Activated B cell treated with CpG ODN at 0.5 μM for 24 hours (primary cell): Measurements from ENCODE around the gene ZNHIT2. TPM values are rescaled to one million over a fixed set of nuclear protein-coding genes. Genes with fewer than 3 reads are reported as not detected.

Experiments used
- ATAC-seq: fragments of 200-7000 bp; cut with Tn5 transposase; one replicate; pipeline ENCODE4 v1.10.0; 2021; ENCODE audit warnings: low read depth, mild to moderate bottlenecking, moderate library complexity
- CTCF ChIA-PET: fragments of 350-600 bp; sonication (Branson Sonifier 250); formaldehyde crosslinking; loops from one replicate; lab custom pipeline; 2021; ENCODE audit warnings: antibody characterized with exemption; lab: Charles Lee
- POLR2A ChIA-PET: fragments of 350-600 bp; sonication (Branson Sonifier 250); formaldehyde crosslinking; loops from one replicate; lab custom pipeline; 2021; ENCODE audit warnings: antibody characterized with exemption; lab: Charles Lee
- DNase-seq: peaks from one replicate; pipeline ENCODE4 v3.0.0; 2022
- H3K27ac Mint-ChIP-seq: one replicate; pipeline ENCODE4 v1.8.0; 2020; ENCODE audit warnings: mixed read lengths
- H3K27me3 Mint-ChIP-seq: one replicate; pipeline ENCODE4 v1.8.0; 2021; ENCODE audit warnings: mixed read lengths
- H3K36me3 Mint-ChIP-seq: one replicate; pipeline ENCODE4 v1.8.0; 2021; ENCODE audit warnings: low read depth, mixed read lengths
- H3K4me1 Mint-ChIP-seq: one replicate; pipeline ENCODE4 v1.8.0; 2021; ENCODE audit warnings: mixed read lengths
- H3K4me3 Mint-ChIP-seq: one replicate; pipeline ENCODE4 v1.8.0; 2020; ENCODE audit warnings: mild to moderate bottlenecking, mixed read lengths
- H3K9me3 Mint-ChIP-seq: one replicate; pipeline ENCODE4 v1.8.0; 2020; ENCODE audit warnings: mixed read lengths
- CTCF ChIP-seq: fragments of 200-600 bp; IDR thresholded peaks from one replicate; pipeline ENCODE4 v1.8.0; 2022; ENCODE audit warnings: antibody characterized with exemption, mild to moderate bottlenecking
- intact Hi-C: fragments of 100-400 bp; cut with micrococcal nuclease; formaldehyde crosslinking; loops from one replicate; pipeline ENCODE4 v1.15.1; 2024
- total RNA-seq: library from RNA; stranded (reverse); gene quantifications from 2 replicates; pipeline ENCODE4 v1.2.3, GENCODE V29; 2022

The ZNHIT2 gene
- total RNA-seq, 1 donor from 2014 or later, result 13.4 TPM

DNA sequence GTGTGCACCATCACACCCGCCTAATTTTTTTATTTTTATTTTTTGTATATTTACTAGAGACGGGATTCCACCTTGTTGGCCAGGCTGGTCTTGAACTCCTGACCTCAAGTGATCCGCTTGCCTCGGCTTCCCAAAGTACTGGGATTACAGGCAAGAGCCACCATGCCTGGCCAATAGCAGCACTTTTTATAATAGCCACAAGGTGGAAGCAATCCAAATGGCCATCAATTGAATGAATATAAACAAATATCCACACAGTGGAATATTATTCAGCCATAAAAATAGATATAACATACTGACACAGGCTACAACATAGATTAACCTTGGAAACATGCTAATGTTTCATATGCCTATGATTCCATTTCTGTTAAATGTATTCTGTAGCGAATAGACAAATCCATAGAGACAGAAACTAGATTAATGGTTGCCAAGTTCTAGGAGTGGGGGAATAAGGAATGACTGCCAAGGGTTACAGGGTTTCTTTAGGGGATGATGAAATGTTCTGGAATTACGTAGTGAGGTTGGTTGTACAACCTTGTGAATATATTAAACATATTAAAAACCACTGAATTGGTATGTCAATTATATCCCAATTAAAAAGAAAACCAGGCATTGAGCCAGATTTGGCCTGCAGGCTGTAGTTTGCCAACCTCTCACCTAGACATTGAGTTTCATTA lies 16.7 kb downstream of the ZNHIT2 start:
- no peaks in the 10 kb centered on the region for H3K27me3 Mint-ChIP-seq
- H3K4me1 Mint-ChIP-seq, result peaks cover 13% of the 10 kb centered on the region
- H3K36me3 Mint-ChIP-seq, result peaks cover 45% of the 10 kb centered on the region
- no peaks in the 10 kb centered on the region for H3K9me3 Mint-ChIP-seq
- intact Hi-C loops, result no loop called here
- DNase-seq, result no peak
- no peak for ATAC-seq
- TF ChIP-seq CTCF, result no peak
- CTCF ChIA-PET, result interaction anchor here (1.0 to 1.7 kb wide), 3 partner anchors 10 to 21 kb away, joined by 3 to 5 read pairs (median 3); partner anchors contain the start of genes FAU and MRPL49
- POLR2A ChIA-PET, result interaction anchor here (0.6 to 2.6 kb wide), 5 partner anchors 10 to 706 kb away, joined by 3 to 8 read pairs (median 4); partner anchors contain the start of gene TM7SF2
- H3K27ac Mint-ChIP-seq, result no peak overlapping the region
- no peak overlapping the region for H3K4me3 Mint-ChIP-seq

GRCh38 chr11:65096926-65097325 lies 20.6 kb downstream of the ZNHIT2 start:
- peak overlapping the region; percentile 88 for H3K27ac Mint-ChIP-seq
- peaks cover 18% of the 10 kb centered on the region for H3K36me3 Mint-ChIP-seq
- H3K27me3 Mint-ChIP-seq, result no peaks in the 10 kb centered on the region
- no peaks in the 10 kb centered on the region for H3K9me3 Mint-ChIP-seq
- ChIA-PET CTCF (interaction anchor here (1.7 kb wide), 1 partner anchor 13 kb away, joined by 9 read pairs; no protein-coding TSS in a partner anchor), POLR2A (interaction anchor here (0.6 to 3.2 kb wide), 19 partner anchors 13 to 320 kb away, joined by 3 to 21 read pairs (median 6); partner anchors contain the start of genes ARL2, CAPN1, CDCA5 and FAU)
- TF ChIP-seq CTCF, result no peak
- DNase-seq (no peak), ATAC-seq (no peak)
- H3K4me3 Mint-ChIP-seq, result peak overlapping the region; percentile 91
- intact Hi-C loops, result loop anchor here (1.0 to 2.0 kb wide), 8 partner anchors 13 to 180 kb away; partner anchors contain the start of genes ARL2, ATG2A, CDCA5 and SAC3D1
- H3K4me1 Mint-ChIP-seq, result peaks cover 18% of the 10 kb centered on the region

DNA sequence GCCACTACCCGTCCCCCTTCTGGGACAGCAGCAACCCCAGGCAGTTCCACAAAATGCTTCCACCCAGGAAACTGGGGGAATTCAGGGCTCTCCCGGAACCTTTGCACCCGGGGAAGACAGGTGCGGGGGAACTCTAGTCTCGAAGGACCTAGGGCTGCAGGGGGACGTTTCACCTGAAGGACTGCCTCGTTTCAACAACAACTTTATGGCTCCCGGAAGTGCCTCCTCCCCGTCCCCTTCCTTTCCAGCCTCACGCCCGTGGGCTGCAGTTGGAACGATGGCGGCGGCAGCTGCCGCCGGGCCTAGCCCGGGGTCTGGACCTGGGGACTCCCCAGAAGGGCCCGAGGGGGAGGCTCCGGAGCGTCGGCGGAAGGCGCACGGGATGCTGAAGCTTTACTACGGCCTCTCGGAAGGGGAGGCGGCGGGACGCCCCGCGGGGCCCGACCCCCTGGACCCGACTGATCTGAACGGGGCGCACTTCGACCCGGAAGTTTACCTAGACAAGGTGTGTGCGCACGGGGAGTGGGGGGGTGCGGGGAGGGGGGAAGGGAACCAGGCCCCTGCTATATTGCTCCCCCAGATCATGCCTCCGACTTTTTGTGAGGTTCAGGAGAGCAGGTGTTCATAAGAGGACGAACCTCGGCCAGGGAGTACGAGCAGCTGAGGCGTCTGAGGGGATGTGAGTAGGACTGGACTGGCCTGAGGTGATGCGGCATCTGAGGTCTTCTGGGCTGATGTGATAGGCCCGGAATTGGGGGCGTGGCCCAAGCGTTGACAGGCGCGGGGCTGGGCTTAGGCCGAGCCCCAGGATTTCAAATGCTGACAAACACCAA lies 21.3 kb downstream of the ZNHIT2 start, which contains the start of gene VPS51:
VPS51 (plus strand) TSS at position 241 of the 833 bp plus-strand sequence; CDS start at position 278, 37 bp downstream.
- CTCF ChIA-PET, result no interaction called here
- peaks cover 15% of the 10 kb centered on the region for H3K36me3 Mint-ChIP-seq
- peaks cover 18% of the 10 kb centered on the region for H3K4me1 Mint-ChIP-seq
- H3K27me3 Mint-ChIP-seq, result no peaks in the 10 kb centered on the region
- H3K27ac Mint-ChIP-seq, result peak within 1 kb of the TSS; percentile 88
- ATAC-seq (peak; percentile 92), DNase-seq (peak; percentile 74)
- H3K9me3 Mint-ChIP-seq, result no peaks in the 10 kb centered on the region
- POLR2A ChIA-PET, result interaction anchor here (0.6 to 3.2 kb wide), 23 partner anchors 13 to 977 kb away, joined by 3 to 21 read pairs (median 6); partner anchors contain the start of genes ARL2, CAPN1, CDCA5 and FAU
- peak within 1 kb of the TSS; percentile 91 for H3K4me3 Mint-ChIP-seq
- TF ChIP-seq CTCF, result no peak
- intact Hi-C loops, result loop anchor here (1.0 to 2.0 kb wide), 8 partner anchors 12 to 179 kb away; partner anchors contain the start of genes ARL2, ATG2A, CDCA5 and SAC3D1

DNA sequence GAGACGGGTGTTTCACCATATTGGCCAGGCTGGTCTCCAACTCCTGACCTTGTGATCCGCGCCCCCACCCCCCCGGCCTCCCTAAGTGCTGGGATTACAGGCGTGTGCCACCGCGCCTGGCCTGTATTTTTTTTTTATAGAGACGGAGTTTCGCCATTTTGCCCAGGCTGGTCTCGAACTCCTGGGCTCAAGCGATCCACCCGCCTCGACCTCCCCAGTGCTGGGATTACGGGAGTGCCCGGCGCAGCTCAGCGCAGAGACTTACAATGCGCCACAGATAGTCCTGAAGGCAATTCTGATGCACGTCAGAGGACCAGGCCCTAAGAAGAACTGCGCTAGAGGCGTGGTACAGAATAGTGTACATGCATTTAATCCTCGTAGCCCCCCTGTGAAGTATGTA lies 22.1 kb downstream of the ZNHIT2 start:
- peaks cover 13% of the 10 kb centered on the region for H3K36me3 Mint-ChIP-seq
- POLR2A ChIA-PET, result interaction anchor here (0.7 to 3.2 kb wide), 13 partner anchors 12 to 410 kb away, joined by 3 to 21 read pairs (median 5); partner anchors contain the start of genes CAPN1, CDCA5, FAU and MRPL49

More for the DNA sequence above, 22.1 kb downstream of the ZNHIT2 start:
- H3K27ac Mint-ChIP-seq, result peak overlapping the region; percentile 88
- intact Hi-C loops, result no loop called here
- H3K4me3 Mint-ChIP-seq, result peak overlapping the region; percentile 91
- H3K4me1 Mint-ChIP-seq, result peaks cover 18% of the 10 kb centered on the region
- no peak for ATAC-seq
- H3K27me3 Mint-ChIP-seq, result no peaks in the 10 kb centered on the region
- H3K9me3 Mint-ChIP-seq, result no peaks in the 10 kb centered on the region
- no peak for TF ChIP-seq CTCF
- CTCF ChIA-PET, result interaction anchor here (1.1 kb wide), 1 partner anchor 17 kb away, joined by 4 read pairs; no protein-coding TSS in a partner anchor
- DNase-seq, result no peak
